HS-5 (cell line): Measurements from ENCODE around the gene PEX16.

Experiments used
- DNase-seq: peaks from one replicate; pipeline ENCODE4 v3.0.0-alpha.2; 2012; ENCODE audit warnings: low read depth

Gene PEX16

GRCh38 chr11:45876401-45876800, 41.3 kb downstream of the PEX16 start:
- DNase-seq = no peak

GRCh38 chr11:45872651-45873356, 44.9 kb downstream of the PEX16 start:
- no peak for DNase-seq

GRCh38 chr11:45871638-45872037, 46.0 kb downstream of the PEX16 start:
- DNase-seq = no peak

GRCh38 chr11:45870706-45871105, 47.0 kb downstream of the PEX16 start:
- DNase-seq = no peak

- no peak for DNase-seq
Measured at GRCh38 chr11:45869551-45869950, 48.1 kb downstream of the PEX16 start.

- DNase-seq = no peak
Measured at GRCh38 chr11:45864041-45864440, 53.6 kb downstream of the PEX16 start.

GRCh38 chr11:45860764-45861510, 56.7 kb downstream of the PEX16 start:
- no peak for DNase-seq

DNA sequence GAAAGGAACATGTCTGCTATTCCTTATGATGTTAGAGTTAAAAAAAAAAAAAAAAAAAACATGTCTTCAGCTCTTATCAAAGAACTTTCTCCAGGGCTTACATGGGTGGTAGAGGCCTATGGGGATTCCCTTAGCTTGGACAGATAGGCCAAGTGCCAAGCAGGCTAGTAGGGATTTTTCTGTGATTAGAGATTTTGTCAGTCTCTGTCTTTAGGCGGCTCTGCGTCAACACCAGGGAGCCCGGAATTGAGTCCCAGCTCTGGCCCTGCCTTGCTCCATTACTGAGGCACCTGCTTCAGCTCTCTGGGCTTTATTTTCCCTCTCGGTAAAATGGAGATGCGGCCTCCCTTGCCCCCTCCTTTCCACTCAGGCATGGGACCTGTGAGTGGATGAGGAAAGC, 57.3 kb downstream of the PEX16 start:
- DNase-seq = no peak
